ENCODE results near the gene TIPIN.

GRCh38 chr15:66302489-66303278 is 53.8 kb downstream of the TIPIN start:
- TF ChIP-seq EHF (CRISPR knock-in tag; IDR thresholded peaks at IDR 0.05): no peak
- TF ChIP-seq FOSL2 (IDR thresholded peaks at IDR 0.05): no peak
- no peak for TF ChIP-seq FOSL2 (CRISPR knock-in tag; IDR thresholded peaks at IDR 0.05)
- no peak for TF ChIP-seq CTCF (IDR thresholded peaks at IDR 0.05)
- no peak for TF ChIP-seq RCOR1 (IDR thresholded peaks at IDR 0.05; ENCODE audit: low read depth, low read length)
- TF ChIP-seq RFX5 (IDR thresholded peaks at IDR 0.05): no peak
- TF ChIP-seq POLR2A (IDR thresholded peaks at IDR 0.05; ENCODE audit: low read length): no peak
- TF ChIP-seq BCL3 (IDR thresholded peaks at IDR 0.05): no peak
- no peak for TF ChIP-seq RNF2 (IDR thresholded peaks at IDR 0.05; ENCODE audit: borderline replicate concordance, low read depth)
- no peak for TF ChIP-seq TP53 (CRISPR knock-in tag; IDR thresholded peaks at IDR 0.05)
- TF ChIP-seq HMGXB4 (CRISPR knock-in tag; IDR thresholded peaks at IDR 0.05; ENCODE audit: borderline replicate concordance): no peak
- TF ChIP-seq NR3C1 (IDR thresholded peaks at IDR 0.05): no peak
